Effector CD8-positive, alpha-beta T cell (primary cell): Measurements from ENCODE around the gene USP24.

Source experiments
- DNase-seq: peaks from one replicate; lab custom pipeline; 2025; lab: John Stamatoyannopoulos, UW
- total RNA-seq, 4 experiments: gene quantifications; one replicate each; lab custom pipeline; 2026; lab: John Stamatoyannopoulos, UW

USP24 gene, protein sequence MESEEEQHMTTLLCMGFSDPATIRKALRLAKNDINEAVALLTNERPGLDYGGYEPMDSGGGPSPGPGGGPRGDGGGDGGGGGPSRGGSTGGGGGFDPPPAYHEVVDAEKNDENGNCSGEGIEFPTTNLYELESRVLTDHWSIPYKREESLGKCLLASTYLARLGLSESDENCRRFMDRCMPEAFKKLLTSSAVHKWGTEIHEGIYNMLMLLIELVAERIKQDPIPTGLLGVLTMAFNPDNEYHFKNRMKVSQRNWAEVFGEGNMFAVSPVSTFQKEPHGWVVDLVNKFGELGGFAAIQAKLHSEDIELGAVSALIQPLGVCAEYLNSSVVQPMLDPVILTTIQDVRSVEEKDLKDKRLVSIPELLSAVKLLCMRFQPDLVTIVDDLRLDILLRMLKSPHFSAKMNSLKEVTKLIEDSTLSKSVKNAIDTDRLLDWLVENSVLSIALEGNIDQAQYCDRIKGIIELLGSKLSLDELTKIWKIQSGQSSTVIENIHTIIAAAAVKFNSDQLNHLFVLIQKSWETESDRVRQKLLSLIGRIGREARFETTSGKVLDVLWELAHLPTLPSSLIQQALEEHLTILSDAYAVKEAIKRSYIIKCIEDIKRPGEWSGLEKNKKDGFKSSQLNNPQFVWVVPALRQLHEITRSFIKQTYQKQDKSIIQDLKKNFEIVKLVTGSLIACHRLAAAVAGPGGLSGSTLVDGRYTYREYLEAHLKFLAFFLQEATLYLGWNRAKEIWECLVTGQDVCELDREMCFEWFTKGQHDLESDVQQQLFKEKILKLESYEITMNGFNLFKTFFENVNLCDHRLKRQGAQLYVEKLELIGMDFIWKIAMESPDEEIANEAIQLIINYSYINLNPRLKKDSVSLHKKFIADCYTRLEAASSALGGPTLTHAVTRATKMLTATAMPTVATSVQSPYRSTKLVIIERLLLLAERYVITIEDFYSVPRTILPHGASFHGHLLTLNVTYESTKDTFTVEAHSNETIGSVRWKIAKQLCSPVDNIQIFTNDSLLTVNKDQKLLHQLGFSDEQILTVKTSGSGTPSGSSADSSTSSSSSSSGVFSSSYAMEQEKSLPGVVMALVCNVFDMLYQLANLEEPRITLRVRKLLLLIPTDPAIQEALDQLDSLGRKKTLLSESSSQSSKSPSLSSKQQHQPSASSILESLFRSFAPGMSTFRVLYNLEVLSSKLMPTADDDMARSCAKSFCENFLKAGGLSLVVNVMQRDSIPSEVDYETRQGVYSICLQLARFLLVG (N-terminal part only)
- 319 to 421 (median 378) reads per million in 4 experiments for total RNA-seq

- DNase-seq, result peak; percentile 74
Measured at GRCh38 chr1:55215194-55216021, at the start of gene USP24. Gene USP24, minus strand, starts transcription at chr1:55215364. Its CDS starts 251 bp downstream, at chr1:55215113.

- no peak for DNase-seq
Measured at GRCh38 chr1:55262822-55263221, 47.7 kb upstream of the USP24 start.

DNA sequence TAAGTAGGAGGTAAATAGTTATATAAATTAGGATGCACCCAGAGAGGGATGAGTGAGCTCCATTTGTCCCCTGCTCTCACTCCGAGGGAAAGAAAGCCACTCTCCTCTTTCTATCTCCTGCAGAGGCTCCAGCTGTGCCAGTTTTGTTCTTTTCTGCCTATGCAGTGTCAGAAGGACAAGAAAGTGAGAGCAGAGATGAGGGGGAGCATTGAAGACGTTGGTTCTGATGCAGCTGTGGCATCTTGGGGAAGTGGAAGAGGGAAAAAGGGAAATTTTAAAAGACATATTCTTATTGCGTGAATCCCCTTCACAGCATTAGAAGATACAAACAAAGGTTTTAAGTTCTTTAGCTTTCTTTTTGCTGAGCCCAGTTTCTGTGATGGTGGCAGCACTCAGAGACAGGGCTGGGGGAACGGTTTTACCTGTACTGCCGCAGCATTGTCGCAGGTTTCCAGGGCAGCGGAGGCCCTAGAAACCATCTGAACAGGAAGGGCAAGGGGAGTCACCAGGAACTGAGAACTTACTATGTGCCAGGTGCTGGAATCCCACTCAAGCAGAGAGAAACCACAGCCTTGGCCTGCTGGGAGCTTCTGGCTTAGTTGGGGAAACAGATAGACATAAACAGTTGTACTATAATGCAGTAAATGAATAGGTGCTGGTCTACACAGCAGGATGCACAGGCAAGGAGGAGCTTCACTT, 44.9 kb upstream of the USP24 start:
- DNase-seq, result no peak

DNA sequence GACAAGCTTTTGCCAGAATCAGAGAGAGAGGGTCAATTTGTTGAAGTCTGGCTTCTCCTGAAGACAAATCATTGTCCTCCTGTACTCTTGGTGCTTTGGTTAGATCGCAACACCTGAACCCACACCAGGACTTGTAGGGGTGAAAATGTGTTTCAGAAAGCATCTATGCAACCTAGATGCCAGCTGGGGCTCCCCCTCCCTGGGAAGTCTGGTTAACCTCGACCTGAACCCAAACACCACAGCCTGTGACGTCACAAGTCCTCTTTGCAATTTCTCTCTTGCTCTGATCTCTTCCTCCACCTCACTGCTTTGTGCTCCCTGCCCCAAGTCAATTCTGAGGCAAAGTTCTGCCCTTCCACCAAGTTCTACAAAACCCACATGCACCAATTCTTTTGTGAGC, 42.8 kb upstream of the USP24 start:
- peak; percentile 9 for DNase-seq

- DNase-seq, result no peak
Measured at GRCh38 chr1:55255901-55256300, 40.7 kb upstream of the USP24 start.

DNA sequence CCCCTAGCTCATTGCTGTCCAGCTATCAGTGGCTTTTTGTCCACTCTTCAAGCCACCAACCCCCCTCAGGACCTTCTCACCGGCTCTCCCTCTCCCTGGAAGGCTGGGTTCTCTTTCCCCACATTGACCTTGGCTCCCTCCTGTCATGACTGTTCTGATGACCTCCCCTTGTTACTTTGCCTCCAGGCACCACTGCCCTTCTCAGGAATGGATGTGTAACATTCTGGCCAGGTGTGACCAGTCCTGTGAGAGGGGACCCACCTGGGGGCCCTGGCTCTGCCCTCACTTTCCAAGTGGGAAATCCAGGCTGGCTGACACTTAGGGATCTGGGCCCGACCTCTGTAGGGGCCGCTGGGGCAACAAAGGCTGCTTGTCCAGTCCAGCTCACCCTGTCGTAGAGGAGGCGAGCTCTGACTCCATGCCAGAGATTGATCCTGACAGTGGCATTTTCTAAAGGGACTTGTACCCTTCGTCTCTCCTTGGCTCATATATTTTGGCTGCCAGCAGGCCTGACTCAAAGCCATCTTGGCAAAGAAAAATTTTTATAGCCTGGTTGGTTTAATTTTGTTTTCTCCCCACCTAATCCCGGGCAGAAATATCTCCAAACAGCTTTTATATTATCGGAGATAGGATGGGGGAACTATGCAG, 37.9 kb upstream of the USP24 start:
- no peak for DNase-seq

- DNase-seq, result no peak
Measured at GRCh38 chr1:55250399-55251075, 35.4 kb upstream of the USP24 start.

DNA sequence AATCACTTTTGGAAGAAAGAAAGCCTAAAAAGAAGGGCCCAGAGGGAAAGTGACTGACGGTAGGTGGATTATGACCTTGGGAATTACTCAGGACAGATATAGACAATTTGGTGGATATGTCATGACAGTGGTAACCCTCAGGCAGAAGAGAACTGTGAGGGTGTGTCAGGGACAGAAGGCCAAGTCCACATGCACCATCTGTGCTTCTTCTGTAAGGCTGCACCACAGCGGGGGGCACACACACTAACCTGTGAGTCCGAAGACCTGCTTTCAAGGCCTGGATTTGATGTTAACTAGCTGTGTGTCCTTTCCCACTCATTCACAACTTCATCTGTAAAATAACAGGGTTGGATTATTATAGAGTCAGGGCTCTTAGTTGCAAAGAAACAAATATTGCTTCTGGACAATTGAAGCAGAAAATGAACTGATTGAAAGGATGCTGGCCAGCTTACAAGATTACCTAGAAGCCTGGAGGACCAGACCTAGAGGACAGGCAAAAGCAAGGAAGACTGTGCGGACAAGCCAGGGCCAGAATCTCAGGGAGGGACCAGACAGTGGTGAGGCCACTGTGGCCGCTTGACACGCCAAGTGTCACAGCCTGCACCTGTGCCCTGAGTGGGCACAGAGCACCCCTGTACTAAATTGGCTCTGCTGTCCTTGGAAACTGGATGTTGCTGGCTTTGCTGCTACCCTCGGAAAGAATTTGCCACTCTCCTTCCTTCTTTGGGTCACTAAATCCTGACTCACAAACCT, 34.7 kb upstream of the USP24 start:
- DNase-seq, result no peak

DNA sequence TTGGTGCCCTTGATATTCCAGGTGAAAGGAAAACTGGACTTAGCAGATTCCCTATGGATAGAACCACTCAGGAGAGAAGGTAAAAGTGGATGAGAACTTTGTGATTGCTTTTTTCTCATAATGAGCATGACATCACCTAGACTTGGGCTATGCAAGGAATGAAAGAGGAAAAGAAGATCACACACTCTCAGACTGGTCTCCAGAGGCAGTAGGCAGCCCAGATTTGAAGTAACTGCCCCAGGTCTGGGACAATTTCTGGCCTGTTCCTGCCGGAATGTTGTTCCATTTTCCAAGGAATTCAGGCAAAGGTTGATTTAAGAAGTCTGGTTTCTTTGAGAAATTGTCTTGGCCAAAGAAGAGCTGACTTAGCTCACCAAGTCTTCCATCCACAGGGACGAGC, 31.7 kb upstream of the USP24 start:
- DNase-seq, result no peak

GRCh38 chr1:55246331-55246730, 31.2 kb upstream of the USP24 start:
- DNase-seq, result no peak

DNA sequence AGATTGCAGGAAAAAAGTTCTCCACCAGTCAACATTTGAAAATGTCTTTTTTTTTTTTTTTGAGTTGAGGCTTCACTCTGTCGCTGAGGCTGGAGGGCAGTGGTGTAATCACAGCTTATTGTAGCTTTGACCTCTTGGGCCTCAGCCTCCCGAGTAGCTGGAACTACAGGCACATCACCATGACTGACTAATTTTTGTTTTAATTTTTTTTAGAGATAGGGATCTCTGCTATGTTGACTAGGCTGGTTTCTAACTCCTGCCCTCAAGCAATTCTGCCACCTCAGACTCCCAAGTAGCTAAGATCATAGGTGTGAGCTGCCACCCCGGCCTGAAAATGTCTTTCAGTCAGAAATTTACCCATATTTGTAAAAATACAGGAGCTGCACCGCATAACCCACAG, 30.6 kb upstream of the USP24 start:
- DNase-seq, result no peak

DNA sequence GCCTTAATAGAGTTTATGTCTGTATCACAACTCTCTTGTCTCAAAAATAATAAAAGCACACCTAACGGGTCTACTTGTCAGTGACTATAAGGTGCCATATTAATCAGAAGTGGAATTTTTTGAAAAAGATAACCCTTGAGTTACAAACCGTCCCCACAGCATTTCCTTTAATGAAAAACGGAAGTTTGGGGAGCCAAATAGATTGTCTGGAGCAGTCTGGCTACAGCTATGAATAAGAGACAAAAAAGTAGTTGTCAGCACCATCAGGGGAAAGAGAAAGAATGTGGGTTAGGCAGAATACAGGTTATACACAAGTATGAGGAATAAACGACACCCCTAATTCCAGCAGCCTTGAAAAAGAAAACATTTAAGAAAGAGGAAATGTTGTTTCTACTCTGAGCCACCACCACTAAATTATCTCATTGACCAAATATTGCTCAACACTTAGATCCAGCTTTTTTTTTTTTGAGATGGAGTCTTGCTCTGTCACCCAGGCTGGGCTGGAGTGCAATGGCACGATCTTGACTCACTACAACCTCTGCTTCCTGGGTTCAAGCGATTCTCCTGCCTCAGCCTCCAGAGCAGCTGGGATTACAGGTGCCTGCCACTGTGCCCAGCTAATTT, 29.4 kb upstream of the USP24 start:
- no peak for DNase-seq

DNA sequence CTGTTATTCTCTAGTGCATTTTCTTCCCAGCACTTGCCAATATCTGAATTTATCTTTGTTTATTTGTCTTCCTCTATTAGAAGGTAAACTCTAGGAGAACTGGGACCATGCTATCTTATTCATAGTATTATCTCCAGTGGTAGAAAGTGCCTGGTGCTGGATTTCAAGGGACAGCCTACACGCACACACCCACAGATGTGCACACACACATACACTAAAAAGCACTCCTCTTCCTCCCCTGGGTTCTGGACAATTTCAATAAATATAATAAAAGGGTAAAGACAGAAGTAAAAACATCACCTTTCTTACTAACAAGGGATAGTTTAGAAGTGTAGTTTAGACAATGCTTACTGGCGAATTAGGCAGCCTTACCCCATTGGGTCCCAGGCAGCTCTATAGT, 28.5 kb upstream of the USP24 start:
- DNase-seq, result no peak

GRCh38 chr1:55239548-55239947, 24.4 kb upstream of the USP24 start:
- no peak for DNase-seq

GRCh38 chr1:55235722-55236121, 20.6 kb upstream of the USP24 start:
- no peak for DNase-seq

DNA sequence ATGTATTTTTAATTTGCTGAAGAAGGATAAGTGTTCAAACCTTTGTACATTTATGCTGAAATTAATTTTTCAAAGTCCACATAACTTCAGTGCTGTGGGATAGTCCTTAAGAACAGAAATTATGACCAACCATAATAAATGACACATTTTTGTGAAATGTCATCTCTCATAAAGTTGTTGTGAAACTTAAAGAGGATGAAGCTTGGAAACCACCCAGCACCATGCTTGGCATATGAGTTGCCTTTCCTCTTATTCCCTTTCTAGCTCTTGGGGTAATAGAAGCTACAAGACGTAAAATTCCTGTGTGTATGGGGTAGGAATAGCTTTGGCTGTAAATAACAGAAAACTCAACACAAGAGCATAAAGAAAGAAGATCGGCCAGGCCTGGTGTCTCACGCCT, 18.9 kb upstream of the USP24 start:
- DNase-seq, result no peak

- DNase-seq, result no peak
Measured at GRCh38 chr1:55233145-55233777, 18.1 kb upstream of the USP24 start.
